Measurements from ENCODE around the gene TTBK1.
"Not testable (repeated sequence)": the region's sequence is repeated elsewhere in the genome, so short reads cannot be mapped to it uniquely, and the experiment has no call there.

TTBK1 gene

DNA sequence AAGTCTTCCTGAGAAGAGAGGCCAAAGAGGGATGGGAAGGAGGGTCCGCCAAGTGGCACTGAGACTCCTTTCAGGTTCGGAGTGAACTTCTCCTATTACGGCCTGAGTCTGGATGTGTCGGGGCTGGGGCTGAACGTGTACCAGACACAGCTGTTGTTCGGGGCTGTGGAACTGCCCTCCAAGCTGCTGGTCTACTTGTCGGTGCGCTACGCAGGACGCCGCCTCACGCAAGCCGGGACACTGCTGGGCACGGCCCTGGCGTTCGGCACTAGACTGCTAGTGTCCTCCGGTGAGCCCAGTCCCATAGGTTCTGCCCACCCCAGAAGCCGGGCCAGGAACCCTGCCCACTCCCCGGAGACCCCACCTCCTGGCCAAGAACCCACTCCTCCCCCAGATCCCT, 58.8 kb downstream of the TTBK1 start:
- no peak for DNase-seq (ENCODE audit: low spot score)
- no peak for FAIRE-seq

DNA sequence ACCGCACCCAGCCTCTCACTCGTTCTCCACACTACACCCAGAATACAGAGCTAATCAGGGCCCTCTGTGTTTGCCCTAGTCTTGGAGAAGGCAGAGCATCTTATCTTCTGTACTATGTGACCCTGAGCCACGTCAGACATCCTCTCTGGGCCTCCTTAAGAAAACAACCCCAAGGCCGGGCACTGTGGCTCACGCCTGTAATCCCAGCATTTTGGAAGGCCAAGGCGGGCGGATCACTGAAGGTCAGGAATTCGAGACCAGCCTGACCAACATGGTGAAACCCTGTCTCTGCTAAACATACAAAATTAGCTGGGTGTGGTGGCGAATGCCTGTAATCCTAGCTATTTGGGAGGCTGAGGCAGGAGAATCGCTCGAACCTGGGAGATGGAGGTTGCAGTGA, 59.7 kb downstream of the TTBK1 start:
- DNase-seq (ENCODE audit: low spot score); FAIRE-seq: not testable (repeated sequence)

DNA sequence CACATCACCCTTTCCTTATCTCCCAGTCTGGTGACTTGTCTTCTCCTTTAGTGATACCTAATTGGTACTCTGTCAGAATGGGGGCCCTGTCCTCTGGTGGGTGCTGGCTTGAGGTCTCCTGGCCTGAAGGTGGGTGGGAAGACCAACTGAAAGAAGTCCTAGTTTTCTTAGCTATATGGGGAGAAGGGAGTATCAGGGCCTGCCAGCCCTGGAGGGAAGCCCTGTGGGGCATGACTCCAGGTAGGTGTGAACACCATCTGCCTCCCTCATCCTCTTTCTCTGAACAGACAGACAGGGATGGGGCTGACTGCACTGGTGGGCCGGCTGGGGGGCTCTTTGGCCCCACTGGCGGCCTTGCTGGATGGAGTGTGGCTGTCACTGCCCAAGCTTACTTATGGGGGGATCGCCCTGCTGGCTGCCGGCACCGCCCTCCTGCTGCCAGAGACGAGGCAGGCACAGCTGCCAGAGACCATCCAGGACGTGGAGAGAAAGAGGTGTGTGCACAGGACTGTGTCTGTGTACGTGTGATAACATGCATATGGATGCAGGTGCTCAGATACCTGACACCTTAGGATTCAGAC, 60.6 kb downstream of the TTBK1 start:
- no peak for FAIRE-seq

DNA sequence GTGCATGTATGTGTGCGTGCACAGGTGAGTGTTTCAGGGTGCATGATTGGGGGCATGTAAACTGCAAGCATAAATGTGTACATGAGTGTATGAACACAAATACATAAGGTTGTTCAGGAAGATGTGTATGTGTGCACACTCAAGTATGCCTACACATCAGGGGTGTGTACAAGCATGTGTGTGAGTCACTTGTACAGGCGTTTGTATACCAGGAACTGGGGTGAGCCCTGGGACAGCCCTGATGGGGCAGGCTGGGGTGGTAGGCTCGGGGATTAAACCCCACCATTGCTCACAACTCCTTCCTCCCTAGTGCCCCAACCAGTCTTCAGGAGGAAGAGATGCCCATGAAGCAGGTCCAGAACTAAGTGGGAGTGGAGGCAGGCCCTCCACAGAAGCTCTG, 61.1 kb downstream of the TTBK1 start:
- FAIRE-seq, result no peak

More for the DNA sequence above, 60.6 kb downstream of the TTBK1 start:
- DNase-seq (ENCODE audit: low spot score), result no peak

DNA sequence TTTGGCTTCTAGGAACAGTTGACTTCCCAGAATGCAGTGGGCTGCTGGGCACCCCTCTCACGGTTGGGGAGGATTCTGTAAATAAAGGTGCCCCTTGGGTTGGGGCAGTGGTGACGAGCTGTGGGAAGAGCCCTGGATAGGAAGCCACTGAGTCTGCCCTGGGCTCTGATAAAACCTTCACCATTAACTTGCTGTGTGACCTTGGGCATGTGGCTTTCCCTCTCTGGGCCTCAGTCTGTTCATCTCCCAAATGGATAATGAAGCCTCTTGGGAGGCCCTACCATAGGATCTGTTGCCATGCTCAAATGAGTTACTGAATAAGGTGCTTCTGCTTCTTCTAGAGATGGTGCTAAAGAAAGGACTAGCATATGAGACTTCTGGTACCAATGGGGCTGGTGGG, 61.6 kb downstream of the TTBK1 start:
- no peak for FAIRE-seq

More for the DNA sequence above, 61.1 kb downstream of the TTBK1 start:
- no peak for DNase-seq (ENCODE audit: low spot score)

DNA sequence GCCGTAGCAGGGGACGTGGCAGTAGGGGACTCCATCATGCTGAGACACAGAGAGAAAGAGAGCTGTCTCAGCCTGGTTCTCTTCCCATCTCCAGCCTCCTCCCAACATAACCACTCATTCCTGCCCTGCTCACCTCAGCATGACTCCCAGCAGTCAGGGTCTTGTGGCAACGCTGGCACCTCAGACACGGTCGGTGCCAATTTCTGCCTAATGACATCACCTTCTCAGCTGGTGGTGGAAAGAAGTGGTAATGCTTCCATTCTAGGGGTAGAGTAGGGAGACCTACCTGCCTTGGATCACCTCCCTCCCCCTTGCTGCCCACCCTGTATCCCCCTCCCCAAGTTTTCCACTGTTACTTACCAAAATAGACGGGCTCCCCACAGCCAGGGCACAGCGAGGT, 62.8 kb downstream of the TTBK1 start:
- no peak for DNase-seq (ENCODE audit: low spot score)

More for the DNA sequence above, 61.6 kb downstream of the TTBK1 start:
- no peak for DNase-seq (ENCODE audit: low spot score)

DNA sequence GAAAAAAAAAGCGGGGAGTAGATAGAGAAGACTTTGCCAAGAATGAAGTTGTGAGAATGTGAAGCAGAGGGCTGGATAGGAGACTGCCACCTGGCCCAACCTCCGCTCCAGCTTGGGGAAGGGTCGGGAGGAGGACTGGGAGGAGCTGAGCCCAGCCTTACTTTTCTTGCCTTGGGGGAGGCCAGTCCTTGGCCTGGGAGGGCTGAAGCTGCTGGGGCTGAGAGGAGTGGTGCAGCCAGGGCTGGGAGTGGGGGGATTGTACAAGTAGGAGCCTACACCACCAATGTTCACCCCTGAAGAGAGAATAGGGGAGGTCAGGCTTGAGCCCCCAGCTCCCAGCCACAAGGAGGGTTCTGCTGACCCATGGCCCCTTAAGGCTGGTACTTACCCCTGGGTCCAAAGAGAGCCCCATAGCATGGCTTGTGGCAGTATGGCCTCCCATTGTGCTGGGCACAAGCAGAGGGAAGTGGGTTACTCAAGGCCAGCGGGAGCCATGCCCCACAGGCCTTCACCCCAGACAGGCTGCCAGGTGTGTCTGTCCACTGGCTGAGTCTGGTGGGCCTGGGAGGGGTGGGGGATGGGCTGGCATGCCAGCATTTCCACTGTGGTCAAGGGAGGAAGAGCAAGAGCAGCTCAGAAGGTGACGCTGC, 64.3 kb downstream of the TTBK1 start:
- no peak for DNase-seq (ENCODE audit: low spot score)

More for the DNA sequence above, 62.8 kb downstream of the TTBK1 start:
- no peak for FAIRE-seq

DNA sequence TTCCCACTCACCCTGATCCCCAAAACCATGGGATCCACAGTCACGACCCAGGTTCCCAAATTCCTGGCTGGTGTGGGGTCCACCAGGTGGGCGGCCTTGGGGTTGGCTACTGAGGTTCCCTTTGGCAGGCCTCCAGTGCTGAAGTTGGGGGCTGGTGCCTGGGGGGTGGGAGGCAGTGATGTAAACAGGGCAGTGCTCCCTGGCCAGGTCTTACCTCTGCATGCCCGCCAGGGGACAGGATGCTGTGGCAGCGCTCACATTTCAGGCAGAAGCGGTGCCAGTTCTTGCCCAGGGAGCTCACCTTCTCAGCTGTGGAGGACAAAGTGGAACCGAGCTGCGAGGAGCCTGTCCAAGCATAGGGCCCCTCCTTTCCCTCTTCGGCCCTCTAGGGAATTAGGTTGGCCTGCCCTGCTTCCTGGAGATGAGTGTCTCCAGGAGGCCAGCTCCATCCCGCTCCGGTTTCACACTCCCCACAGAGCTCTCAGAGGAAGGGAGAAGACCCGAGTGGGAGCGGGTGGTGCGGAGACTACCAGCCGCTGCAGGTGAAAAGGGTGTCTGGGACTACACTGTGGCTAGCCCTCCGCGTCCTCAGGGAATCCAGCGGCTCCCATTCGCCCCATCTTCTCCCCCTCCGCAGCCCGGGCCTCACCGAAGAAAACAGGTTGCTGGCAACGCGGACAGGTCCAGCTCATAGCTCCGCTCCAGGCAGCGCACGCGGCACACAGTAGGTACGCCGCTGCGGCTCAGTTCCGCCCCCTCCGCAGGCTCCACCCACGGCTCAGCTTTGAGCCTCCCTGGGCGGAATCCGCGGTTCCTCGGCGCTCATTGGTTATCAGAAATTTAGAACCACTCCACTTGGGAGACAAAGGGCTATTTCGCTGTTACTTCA, 65.1 kb downstream of the TTBK1 start, which contains the start of gene CRIP3:
Gene CRIP3, minus strand, starts transcription at position 726 of the 889 bp plus-strand sequence. Its CDS starts 34 bp downstream, at position 692.
- FAIRE-seq (no peak), DNase-seq (ENCODE audit: low spot score) (no peak)

More for the DNA sequence above, 64.3 kb downstream of the TTBK1 start:
- no peak for FAIRE-seq

DNA sequence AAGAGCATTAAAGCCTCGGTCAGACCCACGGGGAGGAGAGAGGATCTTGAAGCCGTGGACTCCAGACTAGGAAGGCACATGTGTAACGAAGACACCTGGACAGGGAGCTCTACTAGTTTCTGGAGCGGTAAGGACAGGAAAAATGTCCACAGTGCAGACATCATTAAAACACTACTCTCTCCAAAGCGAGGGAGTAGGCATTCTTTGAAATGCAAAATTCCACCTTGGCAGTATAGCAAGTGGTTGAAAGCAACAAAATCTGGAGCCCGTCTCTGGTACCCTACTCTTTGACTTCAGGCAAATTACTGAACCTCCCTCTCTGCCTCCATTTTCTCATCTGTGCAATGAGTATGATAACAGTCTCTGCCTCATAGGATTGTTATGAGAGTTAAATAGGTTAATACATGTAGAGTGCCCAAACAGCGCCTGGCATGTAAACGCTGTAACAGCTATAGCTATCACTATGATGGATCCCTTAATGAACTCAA, 65.8 kb downstream of the TTBK1 start:
- FAIRE-seq (no peak), DNase-seq (ENCODE audit: low spot score) (no peak)

DNA sequence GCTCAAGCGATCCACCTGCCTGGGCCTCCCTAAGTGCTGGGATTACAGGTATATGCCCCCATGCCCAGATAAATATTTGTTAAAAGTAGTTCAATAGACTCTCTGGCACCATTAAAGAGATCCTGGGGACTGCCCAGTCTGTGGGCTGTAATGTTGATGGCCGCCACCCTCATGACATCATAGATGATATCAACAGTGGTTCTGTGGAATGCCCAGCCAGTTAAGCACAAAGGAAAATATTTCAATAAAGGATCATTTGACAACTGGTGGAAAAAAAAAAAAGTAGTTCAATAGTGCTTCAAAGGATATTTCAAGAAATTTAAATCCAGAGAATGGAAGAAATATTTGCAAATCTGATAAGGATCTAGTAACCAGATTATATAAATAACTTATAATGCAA, 66.9 kb downstream of the TTBK1 start:
- FAIRE-seq, result no peak
- no peak for DNase-seq (ENCODE audit: low spot score)

DNA sequence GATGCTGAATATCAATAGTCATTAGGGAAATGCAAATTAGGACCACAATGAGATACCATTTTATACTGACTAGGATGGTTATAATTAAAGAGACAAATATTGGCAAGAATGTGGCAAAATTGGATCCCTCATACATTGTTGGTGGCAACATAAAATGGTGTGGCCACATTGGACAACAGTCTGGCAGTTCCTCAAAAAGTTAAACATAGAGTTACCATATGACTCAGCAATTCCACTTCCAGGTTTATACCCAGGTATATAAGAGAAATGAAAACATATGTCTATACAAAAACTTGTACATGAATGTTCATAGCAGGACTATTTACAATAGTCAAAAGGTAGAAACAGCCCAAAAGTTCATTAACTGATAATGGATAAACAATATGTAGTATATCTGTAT, 67.3 kb downstream of the TTBK1 start:
- no peak for DNase-seq (ENCODE audit: low spot score)

DNA sequence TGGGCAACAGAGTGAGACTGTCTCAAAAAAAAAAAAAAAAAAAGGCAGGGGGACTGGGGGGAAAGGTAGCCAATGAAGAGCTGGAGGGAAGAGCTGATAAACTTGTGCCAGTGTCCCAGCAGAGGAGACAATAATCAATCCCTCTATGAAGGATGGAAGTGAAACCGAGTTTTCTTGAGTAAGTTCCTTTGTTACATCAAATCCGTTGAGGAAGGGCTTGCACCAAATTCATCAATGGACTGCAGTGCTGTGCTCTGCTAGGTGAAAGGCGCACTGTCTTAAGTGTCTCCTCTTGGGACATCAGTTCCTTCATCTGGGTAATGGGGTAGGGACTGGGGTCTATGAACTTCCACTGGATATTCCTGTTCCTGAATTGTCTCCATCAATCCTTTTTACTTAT, 68.4 kb downstream of the TTBK1 start:
- DNase-seq (ENCODE audit: low spot score) (no peak), FAIRE-seq (no peak)

More for the DNA sequence above, 67.3 kb downstream of the TTBK1 start:
- FAIRE-seq, result no peak

DNA sequence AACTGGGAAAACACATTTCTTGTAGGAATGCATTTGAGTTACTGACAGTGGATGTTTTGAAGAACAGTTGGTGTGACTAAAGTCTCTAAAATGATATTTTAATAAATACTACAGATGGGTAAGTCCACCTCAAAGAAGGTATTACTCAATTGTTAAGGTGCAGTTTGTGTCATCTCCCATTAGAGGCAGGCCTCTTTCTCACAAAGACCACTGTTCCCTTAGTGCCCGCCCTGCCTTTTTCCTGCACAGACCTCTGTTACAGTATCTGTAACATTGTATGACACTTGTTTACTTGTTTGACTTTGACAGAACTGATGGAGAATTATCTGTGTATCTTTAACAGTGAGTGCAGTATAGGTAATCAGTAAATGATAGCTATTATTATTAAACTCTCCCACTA, 70.5 kb downstream of the TTBK1 start:
- no peak for FAIRE-seq

DNA sequence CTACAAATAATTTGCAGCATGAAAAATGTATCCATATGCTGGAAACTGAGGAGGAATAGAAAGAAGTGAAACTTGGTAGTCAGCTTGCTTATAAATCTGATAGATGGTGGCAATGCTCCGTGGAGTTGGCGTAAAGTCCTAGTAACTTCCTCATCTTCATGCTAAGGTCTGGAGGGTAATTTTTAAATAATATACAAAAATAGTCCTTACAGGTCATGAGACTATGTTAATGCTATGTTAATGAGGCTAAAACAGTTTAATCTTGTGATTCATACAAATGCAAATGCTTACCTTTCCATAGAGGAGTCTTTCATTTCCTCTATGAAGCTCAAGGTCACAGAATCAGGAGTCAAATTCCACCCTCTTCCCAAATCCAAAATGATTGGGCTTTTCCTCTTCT, 74.7 kb downstream of the TTBK1 start:
- DNase-seq (ENCODE audit: low spot score), result no peak
- FAIRE-seq, result no peak

More for the DNA sequence above, 70.5 kb downstream of the TTBK1 start:
- no peak for DNase-seq (ENCODE audit: low spot score)

DNA sequence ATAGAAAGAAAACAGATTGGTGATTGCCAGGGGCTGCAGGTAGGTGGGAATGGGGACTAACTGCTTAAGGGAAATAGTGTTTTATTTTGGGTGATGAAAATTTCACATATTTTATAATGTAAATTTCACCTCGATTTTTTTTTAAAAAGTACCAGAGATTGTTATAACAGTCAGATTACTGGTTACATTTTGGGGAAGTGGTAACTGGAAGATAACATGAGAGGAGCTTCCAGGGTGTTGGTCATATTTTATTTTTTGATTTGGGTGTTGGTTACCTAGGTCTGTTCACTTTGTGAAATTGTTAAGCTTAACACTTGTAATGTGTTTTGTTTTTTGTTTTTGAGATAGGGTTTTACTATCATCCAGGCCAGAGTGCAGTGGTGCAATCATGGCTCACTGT, 82.6 kb downstream of the TTBK1 start:
- DNase-seq (ENCODE audit: low spot score) (no peak), FAIRE-seq (no peak)

DNA sequence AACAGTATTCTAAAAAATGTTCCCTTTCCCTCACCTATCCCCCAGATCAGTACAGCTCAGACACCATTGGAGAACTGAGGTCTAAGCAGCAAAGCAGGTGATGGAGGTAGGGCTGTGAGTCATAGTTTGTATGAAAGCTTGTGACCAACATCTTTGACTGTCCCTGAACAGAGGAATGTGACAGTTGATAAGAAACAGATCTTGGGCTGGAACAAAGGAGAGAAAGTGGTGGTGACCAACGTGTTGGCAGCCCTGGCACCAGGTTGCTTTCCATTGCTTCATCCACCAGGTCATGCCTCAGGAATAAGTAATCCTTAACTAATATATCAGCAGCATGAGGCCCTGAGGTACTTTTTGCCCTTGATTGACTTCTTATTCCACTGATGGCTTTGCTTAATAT, 85.2 kb downstream of the TTBK1 start:
- DNase-seq (ENCODE audit: low spot score) (peak; percentile 34), FAIRE-seq (no peak)

DNA sequence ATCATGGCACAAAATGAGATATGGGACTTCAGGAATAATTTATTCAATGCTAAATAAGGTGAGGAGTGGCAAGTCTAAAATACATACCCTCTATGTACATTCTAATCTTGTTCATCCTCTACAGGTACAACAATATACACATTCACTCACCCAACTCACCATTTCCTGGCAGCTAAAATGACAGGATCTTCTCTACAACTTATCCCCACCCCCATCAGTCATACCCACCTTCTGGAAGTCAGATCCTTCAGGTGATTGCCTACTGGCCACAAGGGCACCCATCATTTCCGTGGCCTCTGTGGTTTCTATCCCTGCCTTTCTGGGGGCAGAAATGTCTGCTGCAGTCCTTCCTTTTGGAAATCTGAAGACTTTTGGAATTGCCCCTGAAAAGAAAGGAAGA, 88.2 kb downstream of the TTBK1 start:
- DNase-seq (ENCODE audit: low spot score) (no peak), FAIRE-seq (no peak)

DNA sequence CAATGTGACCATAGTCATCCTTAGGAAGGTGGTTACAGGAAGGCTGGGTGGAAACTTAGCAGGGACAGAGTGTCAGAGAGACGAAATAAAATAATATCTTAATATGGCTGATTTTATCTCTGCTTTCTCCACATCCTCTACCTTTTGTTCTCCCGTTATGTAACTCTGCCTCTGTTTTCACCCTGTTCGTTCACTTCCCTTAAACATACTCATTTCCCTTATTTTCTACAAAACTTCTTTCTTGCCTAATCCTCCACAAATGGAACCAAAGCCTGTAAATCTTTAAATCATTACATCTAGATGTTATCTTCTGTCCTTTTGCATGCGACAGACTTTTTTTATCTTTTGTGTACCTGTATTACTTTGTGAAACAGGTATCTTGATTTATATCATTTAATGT, 88.6 kb downstream of the TTBK1 start:
- DNase-seq (ENCODE audit: low spot score), result no peak

DNA sequence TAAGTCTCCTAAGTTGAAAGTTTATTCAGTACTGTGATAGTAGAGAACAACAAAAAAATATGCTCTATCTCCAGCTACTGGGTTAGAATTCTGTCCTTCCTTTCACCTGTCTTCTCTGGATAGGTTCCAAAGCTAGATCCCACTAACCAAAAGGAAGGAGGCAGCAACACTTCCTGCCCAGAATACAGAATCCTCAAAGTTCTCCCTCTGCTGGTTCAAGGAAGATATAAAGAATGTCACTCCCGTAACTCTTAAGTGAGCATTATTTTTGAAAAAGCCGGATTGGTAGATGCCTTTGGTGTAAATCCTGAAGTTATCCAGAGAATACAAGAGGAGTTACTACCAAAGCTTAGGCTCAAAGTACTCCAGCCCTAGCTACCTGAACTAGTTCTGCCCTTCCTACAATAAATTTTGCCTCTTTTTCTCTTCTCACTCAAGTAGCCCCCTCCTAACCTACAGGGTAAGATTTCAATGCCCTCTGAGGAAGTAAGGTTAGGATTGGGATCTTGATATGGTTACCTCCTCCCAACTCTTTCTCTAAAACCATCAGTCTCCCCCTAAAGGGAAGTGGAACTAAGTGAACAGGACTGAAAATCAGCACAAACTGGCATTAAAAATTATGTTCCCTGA, 91.3 kb downstream of the TTBK1 start:
- DNase-seq (ENCODE audit: low spot score) (peak; percentile 50), FAIRE-seq (peak; percentile 76)

More for the DNA sequence above, 88.6 kb downstream of the TTBK1 start:
- no peak for FAIRE-seq

DNA sequence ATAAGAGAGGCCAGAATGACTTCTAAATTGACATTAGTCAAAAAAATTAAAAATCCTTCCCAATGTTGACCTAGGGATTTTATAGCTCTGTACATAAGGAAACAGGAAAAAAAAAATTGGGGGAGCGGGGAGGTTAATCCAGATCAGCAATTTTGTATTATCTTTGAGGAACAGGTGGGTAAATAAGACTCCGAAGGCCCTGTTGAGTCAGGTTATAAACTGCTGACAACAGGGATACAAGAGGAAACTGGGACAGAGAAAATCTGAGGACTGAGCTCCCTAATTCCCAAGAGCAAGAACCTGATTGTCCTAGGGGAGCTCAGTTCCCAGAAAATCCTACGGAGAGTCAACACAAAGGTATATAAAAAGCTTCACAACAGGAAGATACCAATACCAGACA, 92.2 kb downstream of the TTBK1 start:
- DNase-seq (ENCODE audit: low spot score) (no peak), FAIRE-seq (no peak)

DNA sequence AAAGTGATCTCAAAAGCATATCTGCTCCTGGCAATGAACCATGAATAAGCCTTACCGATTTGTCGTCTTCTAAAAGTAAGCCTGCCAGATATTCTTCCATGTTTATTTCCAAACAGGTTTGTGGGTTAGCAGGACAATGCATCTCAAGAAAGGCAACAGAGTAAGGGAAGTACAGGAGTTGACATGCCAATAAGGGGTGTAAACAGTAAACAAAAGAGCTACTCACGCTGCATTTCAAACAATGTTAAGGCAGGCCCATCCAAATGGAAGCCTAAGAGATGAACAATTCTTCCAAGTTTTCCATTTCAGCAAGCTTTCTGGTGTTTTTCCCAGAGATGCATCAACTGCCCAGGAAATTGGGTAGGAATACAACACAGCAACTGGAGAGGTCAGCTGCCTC, 93.1 kb downstream of the TTBK1 start:
- no peak for FAIRE-seq
- DNase-seq (ENCODE audit: low spot score), result no peak

Data from RCC 7860 (cell line).